ENCODE measurements around the gene CYTL1.
"Not testable (repeated sequence)": the region's sequence is repeated elsewhere in the genome, so short reads cannot be mapped to it uniquely, and the experiment has no call there.

The CYTL1 gene, protein sequence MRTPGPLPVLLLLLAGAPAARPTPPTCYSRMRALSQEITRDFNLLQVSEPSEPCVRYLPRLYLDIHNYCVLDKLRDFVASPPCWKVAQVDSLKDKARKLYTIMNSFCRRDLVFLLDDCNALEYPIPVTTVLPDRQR

GRCh38 chr4:5019274-5019673, at the start of gene CYTL1:
Gene CYTL1 (minus strand): TSS chr4:5019458. CDS start chr4:5019445, 13 bp downstream.
- FAIRE-seq, result no peak

DNA sequence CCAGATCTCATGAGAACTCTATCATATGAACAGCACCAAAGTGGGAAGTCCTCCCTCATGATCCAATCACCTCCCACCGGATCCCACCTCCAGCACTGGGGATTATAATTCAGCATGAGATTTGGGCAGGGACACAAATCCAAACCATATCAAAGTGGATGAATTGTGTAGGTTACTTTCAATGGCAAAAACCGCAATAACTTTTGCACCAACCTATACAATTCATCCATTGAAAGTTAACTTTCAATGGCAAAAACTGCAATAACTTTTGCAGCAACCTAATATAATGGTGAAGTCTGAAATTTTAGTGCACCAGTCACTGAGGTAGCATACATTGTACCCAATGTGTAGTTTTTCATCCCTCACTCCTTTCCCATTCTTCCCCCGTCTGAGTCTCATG, 48.6 kb upstream of the CYTL1 start:
- no peak for FAIRE-seq

GRCh38 chr4:5066968-5067367, 47.7 kb upstream of the CYTL1 start:
- FAIRE-seq, result not testable (repeated sequence)

DNA sequence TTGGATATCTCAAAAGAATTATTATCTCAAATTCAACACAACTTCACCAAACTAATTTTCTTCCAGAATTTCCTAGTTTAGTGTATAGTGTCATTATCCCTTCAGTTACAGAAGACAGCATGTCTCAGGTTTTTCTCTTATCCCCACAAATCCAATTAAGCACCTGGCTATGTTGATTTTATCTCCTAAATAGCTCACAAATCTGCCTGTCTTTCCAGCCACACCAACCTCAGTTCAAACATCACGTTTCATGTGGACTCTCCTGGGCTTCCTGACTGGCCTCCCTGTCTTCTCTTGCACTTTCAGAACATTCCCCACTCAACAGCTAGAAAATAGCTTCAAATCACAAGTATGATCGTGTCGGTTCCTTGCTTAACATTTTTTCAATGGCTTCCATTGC, 46.8 kb upstream of the CYTL1 start:
- FAIRE-seq, result no peak

DNA sequence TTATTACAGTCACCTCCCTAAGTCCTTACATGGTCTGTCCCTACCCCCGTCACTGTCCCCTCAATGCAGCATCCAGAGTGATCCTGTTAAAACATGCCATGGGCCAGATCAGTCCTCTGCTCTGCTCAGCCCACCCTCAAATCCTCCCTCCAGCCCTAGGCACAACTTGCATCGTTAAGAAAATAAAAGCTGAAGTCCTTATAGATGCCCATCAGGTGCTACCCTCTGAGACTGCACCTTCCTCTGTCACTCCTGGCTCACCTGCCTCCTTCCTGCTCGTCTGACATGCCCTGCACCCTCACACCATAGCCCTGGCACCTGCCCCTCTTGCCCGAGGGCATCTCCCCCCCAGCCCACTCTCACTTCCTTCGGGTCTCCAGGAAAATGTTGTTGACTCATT, 36.2 kb upstream of the CYTL1 start:
- FAIRE-seq, result no peak

DNA sequence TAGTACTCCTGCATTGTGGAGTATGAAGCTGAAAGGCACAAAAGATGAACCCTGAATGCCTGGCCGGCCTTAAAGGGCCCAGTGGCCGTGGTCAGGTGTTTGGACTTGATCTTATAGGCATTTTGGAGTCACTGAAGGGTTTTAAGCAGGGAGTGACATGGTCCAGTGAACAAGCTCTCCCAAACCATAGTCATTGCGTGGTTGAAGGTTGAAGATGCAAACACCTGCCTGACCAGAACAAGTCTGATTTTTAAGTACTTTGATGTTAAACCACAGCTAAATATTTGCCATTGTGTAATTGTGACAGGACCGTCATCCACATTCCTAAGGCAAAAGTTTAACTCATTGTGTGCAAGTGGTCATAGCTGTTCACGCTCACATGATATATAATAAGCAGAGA, 35.3 kb upstream of the CYTL1 start:
- FAIRE-seq, result no peak

GRCh38 chr4:5052726-5053425, 33.6 kb upstream of the CYTL1 start:
- FAIRE-seq, result no peak

DNA sequence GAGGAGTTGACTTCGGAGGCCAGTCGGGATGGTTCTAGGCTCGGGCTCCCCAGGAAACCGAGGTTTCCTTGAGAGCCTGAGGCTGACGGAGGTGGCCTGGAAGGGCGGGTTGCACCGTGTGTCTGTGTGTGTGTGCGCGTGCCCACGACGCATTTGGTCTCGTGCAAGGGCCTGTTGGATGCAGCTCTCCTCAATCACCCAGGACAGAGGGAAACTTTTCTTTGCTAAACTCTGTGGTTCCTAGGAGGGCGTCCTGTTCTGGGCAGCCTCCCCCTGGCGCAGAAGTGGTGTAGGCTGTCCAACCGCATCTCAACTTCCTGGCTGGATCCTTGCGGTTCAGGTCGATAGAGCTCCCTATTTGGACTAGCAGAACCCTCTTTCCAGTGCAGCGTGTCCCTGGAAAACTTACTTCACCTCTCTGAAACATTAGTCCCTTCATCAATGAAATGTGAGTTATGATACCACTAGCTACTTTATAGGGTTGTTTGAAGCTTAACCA, 33.0 kb upstream of the CYTL1 start:
- no peak for FAIRE-seq

DNA sequence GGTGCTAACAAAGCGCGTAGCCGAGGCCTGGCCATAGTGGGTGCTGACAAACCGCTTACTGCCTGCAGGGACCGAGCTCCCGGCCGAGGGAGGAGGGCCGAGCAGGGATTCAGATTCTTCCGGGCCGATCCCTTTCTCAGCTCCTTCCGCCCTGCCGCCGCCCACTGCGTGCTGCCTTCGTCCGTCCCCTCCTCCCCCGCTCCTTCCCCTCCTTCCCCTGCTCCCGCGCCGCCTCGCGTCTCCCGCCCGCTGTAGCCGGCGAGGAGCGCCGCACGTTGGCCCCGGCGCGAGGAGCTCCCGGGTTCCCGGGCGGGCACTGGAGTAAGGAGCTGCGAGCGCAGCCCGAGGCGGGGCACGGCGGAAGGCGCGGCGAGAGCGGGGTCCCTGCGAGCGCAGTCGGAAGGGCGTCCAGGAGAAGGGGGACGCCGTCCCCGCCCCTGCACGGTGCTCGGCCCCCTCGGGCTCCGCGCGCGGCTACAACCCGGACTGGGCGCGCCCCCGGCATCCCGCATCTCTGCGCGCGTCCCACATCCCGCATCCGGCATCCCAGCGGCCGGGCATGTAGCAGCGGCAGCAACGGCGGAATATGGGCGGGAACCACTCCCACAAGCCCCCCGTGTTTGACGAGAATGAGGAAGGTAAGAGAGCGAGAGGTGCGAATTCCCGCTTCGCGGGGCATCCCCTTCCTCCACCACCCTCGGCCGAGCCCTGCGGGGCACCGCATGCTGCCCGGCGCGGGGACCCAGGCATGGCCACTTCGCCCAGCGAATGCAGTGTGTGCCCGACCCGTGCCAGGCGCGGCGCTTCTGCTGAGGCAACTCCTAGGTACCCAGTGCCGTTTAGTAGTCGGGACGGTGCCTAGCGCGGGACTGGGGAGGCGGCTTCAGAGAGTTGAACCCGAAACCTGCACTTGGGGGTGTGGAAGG, 32.3 kb upstream of the CYTL1 start, which contains the start of gene STK32B:
Gene STK32B (plus strand): TSS at position 203 of the 926 bp plus-strand sequence.
- no peak for FAIRE-seq

- no peak for FAIRE-seq
These were observed 31.4 kb upstream of the CYTL1 start for GRCh38 chr4:5050520-5051277.

DNA sequence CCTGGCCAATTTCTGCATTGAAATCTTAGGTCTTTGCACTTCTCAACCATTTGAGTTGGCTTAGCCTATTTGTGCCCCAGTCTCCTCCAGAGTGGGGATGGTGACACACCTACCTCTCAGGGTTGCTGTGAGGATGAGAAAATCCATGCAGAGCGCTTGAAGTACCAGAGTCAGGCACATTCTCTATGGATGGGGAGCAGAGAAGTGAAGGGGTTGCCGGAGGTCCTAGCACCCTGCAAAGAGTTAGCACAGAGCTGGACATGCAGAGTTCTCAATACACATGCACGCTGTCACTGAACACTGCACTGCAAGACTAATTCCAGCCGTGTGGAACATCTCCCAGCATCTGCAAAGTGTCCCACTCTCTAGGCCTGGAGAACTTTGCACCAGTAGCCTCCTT, 29.5 kb upstream of the CYTL1 start:
- no peak for FAIRE-seq

- FAIRE-seq, result no peak
These were observed 25.8 kb upstream of the CYTL1 start for GRCh38 chr4:5045097-5045496.

GRCh38 chr4:5044341-5044740, 25.1 kb upstream of the CYTL1 start:
- no peak for FAIRE-seq

DNA sequence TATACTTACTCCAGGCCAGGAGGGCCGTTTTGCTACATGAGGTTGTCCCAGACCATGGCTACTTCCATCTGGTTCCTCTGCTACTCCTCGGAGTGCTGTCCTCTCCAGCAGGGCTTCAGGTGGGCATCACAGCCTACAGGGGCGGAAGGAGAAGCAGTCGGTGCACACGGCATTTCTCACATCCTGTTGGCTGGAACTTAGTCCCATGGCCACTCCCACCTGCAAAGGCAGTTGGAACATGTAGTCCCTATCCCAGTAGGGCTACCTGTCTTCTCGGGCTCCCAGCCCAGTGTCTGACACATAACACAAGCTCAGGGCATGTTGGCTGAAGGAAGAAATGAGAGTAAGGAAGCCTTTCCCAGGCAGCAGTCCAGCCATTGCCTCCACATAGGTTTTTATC, 24.3 kb upstream of the CYTL1 start:
- no peak for FAIRE-seq

DNA sequence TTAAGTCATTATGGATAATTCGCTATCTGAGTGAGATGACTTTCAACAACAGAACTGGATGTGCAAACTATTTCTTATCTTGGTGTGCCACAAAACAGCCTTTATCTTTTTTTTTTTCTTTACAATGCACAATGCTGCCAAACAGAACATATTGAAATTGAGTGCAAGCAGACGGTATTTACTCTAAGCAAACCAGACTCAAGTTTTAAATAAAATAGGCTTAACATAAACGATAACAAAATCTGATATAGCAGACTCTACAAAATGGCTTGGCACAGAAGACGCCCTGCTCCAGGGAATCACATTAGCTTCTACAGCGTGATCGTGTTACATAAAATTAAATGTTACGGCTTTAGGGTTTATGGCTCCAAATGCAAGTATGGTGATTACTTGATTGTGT, 22.4 kb upstream of the CYTL1 start:
- no peak for FAIRE-seq

DNA sequence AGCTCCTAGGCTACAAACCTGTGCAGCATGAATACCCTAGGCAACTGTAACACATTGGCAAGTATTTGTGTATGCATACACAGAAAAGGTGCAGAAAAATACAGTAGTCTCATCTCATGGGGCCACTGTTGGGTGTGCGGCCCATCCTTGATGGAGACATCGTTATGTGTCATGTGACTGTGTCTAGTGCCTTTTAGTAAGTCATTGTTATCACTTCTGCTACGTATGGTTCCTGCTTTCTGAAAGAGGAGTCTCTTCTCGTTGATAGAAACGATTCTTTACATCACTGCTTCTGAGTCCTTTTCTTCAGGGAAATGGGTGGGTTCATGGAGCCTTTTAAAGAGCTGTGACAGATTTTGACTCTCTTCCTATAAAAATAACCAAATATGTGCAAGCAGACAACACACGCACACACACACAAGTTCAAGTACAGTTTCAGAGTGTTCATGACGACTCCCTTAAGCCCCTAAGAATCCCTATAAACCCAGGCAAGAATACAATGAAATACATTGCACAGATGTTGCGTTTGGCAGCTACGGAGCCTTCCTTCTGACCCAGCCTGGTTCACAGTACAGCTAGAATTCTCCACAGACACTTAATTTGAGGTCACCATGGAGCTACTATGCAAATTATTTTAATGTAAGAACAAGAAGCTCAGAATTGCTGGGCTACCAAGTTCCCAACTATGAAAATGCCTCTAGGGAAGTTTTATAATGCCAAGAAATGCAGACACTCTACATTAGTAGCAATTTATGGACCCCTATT, 21.8 kb upstream of the CYTL1 start:
- no peak for FAIRE-seq

DNA sequence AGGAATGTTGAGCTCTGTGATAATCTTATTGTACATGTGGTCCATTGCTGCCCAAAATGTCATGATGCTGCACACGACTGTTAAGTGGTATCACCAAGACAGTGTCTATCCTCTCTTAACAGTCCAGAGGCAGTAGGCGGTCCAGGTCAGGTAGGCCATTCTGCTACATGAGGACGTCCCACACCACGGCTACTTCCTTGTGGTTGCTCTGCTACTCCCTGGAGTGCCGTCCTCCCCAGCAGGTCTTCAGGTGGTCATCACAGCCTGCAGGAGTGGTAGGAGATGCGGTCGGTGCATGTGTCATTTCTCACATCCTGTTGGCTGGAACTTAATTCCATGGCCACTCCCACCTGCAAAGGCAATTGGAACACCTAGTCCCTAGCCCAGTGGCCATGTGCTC, 20.5 kb upstream of the CYTL1 start:
- no peak for FAIRE-seq

GRCh38 chr4:5037553-5038551, 18.6 kb upstream of the CYTL1 start:
- FAIRE-seq, result no peak

DNA sequence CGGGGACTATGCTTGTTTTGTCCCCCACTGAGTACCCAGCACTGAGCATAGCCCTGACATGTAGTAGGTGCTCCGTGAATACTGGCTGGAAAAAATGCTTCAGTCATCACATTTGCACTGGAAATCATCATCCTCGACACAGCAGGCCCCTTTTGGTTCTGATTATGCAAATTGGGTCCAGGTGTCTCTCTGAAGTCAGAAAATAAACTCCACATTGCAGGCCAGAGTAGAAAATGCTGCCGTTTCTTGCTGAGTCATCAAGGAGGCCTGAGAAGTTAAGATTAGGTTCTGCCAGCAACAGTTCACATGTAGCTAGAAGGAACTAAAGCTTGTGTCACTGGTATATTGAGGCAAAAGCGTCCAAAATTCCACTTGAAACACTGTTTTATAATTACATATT, 17.0 kb upstream of the CYTL1 start:
- no peak for FAIRE-seq

DNA sequence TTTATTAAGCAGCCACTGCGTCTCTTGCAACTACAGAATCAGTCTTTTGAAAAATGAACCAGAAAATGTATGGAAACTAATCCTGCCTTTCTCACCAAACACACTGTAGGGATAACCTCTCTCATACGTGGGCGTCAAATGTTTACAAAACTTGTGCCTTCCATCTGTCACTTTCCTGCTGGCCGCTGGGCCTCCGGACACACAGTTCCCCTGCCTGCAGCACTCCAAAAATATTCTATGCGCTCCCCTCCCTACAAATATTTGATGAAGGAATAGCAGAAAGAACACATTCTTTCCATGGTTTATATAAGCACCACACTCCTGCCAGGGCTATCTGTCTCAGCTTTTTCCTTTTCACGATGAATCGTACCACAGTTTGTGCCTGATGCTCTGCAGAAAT, 14.9 kb upstream of the CYTL1 start:
- FAIRE-seq, result no peak
